ENCODE data around the gene SF3B6. TPM values are rescaled to one million over a fixed set of nuclear protein-coding genes. Genes with fewer than 3 reads are reported as not detected.

The SF3B6 gene
- total RNA-seq, 1 donor from 2014 or later, result 105 TPM

DNA sequence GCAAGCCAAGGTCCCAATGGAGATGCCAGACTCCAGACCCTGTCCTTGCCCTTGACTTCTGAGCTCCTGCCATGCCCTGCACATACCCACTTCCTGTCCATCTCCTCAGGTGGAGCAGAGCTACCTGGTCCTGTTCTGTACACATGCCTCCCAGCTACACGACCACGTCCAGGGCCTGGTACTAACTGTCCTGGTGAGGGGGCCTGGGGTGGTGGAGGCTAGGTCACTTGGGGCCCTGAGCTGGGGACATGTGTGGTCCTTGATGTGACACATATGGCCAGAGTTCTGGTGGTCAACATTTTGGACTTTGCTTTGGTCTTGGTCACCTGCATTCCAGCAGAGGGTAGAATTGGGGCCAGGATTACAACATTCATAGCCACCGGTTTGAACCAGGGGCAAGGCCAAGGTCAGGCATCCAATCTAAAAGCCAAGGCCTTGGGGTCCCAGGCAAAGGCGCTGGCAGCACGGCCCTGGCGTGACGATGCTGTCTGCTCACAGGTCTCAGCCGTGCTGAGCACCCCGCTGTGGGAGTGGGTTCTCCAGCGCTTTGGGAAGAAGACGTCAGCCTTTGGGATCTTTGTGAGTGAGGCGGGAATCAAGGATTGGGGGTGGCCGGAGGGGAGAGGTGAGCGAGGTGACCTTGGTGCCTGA lies 53.7 kb downstream of the SF3B6 start:
- Mint-ChIP-seq H3K4me1 (ENCODE audit: low read depth, unreplicated experiment) (peaks cover 4% of the 10 kb centered on the region), H3K27me3 (ENCODE audit: low read depth, unreplicated experiment) (no peaks in the 10 kb centered on the region), H3K27ac (ENCODE audit: unreplicated experiment) (no peak overlapping the region), H3K9me3 (ENCODE audit: unreplicated experiment) (no peaks in the 10 kb centered on the region), H3K36me3 (ENCODE audit: low read depth, unreplicated experiment) (peaks cover 10% of the 10 kb centered on the region), H3K4me3 (ENCODE audit: unreplicated experiment) (no peak overlapping the region)
- Histone ChIP-seq H4K20me1 (ENCODE audit: insufficient read depth, low read length) (no peaks in the 10 kb centered on the region), H3K9me3 (ENCODE audit: insufficient read depth, low read depth, low read length) (no peaks in the 10 kb centered on the region), H3K9ac (ENCODE audit: low read length) (no peak overlapping the region), H3K79me2 (ENCODE audit: insufficient read depth, low read length) (no peaks in the 10 kb centered on the region), H3K27me3 (ENCODE audit: insufficient read depth, low read length) (no peaks in the 10 kb centered on the region), H2AFZ (ENCODE audit: low read depth, low read length) (no peak overlapping the region), H3K27ac (ENCODE audit: low read depth, low read length) (no peak overlapping the region), H3K4me3 (ENCODE audit: insufficient read depth, low read depth, low read length) (no peak overlapping the region), H3K36me3 (ENCODE audit: insufficient read depth, low read length) (peaks cover 2% of the 10 kb centered on the region), H3K4me2 (ENCODE audit: low read length) (no peak overlapping the region), H3K4me1 (ENCODE audit: insufficient read depth, low read length) (no peaks in the 10 kb centered on the region)
- FAIRE-seq (no peak), DNase-seq (ENCODE audit: low read depth) (no peak)
- TF ChIP-seq, protein P1, sequence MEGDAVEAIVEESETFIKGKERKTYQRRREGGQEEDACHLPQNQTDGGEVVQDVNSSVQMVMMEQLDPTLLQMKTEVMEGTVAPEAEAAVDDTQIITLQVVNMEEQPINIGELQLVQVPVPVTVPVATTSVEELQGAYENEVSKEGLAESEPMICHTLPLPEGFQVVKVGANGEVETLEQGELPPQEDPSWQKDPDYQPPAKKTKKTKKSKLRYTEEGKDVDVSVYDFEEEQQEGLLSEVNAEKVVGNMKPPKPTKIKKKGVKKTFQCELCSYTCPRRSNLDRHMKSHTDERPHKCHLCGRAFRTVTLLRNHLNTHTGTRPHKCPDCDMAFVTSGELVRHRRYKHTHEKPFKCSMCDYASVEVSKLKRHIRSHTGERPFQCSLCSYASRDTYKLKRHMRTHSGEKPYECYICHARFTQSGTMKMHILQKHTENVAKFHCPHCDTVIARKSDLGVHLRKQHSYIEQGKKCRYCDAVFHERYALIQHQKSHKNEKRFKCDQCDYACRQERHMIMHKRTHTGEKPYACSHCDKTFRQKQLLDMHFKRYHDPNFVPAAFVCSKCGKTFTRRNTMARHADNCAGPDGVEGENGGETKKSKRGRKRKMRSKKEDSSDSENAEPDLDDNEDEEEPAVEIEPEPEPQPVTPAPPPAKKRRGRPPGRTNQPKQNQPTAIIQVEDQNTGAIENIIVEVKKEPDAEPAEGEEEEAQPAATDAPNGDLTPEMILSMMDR (IDR thresholded peaks at IDR 0.05; ENCODE audit: insufficient read depth, low read depth, low read length), result no peak
- no peak for TF ChIP-seq EZH2 (IDR thresholded peaks at IDR 0.05; ENCODE audit: insufficient read depth, low read length)

DNA sequence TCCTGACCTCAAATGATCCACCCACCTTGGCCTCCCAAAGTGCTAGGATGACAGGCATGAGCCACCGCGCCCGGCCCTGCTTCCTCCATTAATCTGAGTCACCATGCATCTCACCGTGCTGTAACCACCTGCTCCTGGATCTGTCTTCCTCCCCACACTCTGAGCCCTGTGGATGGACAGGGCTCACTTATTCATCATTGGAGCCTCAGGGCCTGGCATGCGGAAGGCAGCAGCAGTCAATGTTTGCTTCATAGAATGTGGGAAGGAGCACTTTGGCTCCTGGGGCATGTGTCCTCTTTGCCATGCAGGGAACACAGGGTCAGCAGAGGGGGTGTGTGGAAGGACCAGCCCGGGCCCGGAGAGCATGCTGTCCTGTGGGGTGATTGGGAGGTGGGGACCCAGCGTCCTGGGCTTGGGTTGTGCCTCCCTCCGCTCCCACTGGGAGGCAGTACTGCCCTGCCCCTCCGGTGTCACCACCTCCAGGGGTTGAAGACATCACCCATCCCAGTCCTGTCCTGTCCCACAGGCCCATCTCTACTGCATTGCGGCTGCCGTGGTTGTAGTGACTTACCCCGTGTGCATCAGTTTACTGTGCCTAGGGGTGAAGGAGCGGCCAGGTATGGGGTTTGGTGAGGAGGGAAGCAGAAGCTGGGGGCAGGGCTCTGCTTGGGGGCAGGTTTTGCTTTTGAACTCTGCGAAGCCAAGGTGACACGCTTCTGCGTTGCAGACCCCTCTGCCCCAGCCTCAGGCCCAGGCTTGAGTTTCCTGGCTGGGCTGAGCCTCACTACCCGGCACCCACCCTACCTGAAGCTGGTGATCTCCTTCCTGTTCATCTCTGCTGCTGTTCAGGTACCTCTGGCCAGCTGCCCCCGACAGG lies 54.8 kb downstream of the SF3B6 start:
- H4K20me1 ChIP-seq (ENCODE audit: insufficient read depth, low read length), result no peaks in the 10 kb centered on the region
- H3K36me3 ChIP-seq (ENCODE audit: insufficient read depth, low read length), result peaks cover 2% of the 10 kb centered on the region
- no peak overlapping the region for H3K4me2 ChIP-seq (ENCODE audit: low read length)
- Mint-ChIP-seq H3K4me3 (ENCODE audit: unreplicated experiment) (no peak overlapping the region), H3K4me1 (ENCODE audit: low read depth, unreplicated experiment) (peaks cover 4% of the 10 kb centered on the region), H3K36me3 (ENCODE audit: low read depth, unreplicated experiment) (peaks cover 10% of the 10 kb centered on the region), H3K27ac (ENCODE audit: unreplicated experiment) (peak overlapping the region; percentile 24), H3K9me3 (ENCODE audit: unreplicated experiment) (no peaks in the 10 kb centered on the region), H3K27me3 (ENCODE audit: low read depth, unreplicated experiment) (no peaks in the 10 kb centered on the region)
- no peak for FAIRE-seq
- no peak for DNase-seq (ENCODE audit: low read depth)
- no peak overlapping the region for H3K9ac ChIP-seq (ENCODE audit: low read length)
- H3K27me3 ChIP-seq (ENCODE audit: insufficient read depth, low read length), result no peaks in the 10 kb centered on the region
- TF ChIP-seq EZH2 (IDR thresholded peaks at IDR 0.05; ENCODE audit: insufficient read depth, low read length), result no peak
- TF ChIP-seq, protein P1 (IDR thresholded peaks at IDR 0.05; ENCODE audit: insufficient read depth, low read depth, low read length), result no peak
- H3K79me2 ChIP-seq (ENCODE audit: insufficient read depth, low read length), result no peaks in the 10 kb centered on the region
- H3K4me1 ChIP-seq (ENCODE audit: insufficient read depth, low read length), result peaks cover 2% of the 10 kb centered on the region
- no peak overlapping the region for H3K27ac ChIP-seq (ENCODE audit: low read depth, low read length)
- H3K9me3 ChIP-seq (ENCODE audit: insufficient read depth, low read depth, low read length), result no peaks in the 10 kb centered on the region
- no peak overlapping the region for H3K4me3 ChIP-seq (ENCODE audit: insufficient read depth, low read depth, low read length)
- no peak overlapping the region for H2AFZ ChIP-seq (ENCODE audit: low read depth, low read length)

Data from astrocyte (in vitro differentiated cells and primary cell).